Measurements from ENCODE around the gene IFNE. TPM values are rescaled to one million over a fixed set of nuclear protein-coding genes. Genes with fewer than 3 reads are reported as not detected.
"Not testable (repeated sequence)": the region's sequence is repeated elsewhere in the genome, so short reads cannot be mapped to it uniquely, and the experiment has no call there.

The IFNE gene
- total RNA-seq, 6 experiments from 2014 or later = 0.74 to 2.3 (median 0.93) TPM

- no peaks in the 10 kb centered on the region for H3K27me3 Mint-ChIP-seq (ENCODE audit: insufficient read depth)
- no peaks in the 10 kb centered on the region for H3K36me3 Mint-ChIP-seq (ENCODE audit: low read depth)
- TF ChIP-seq CTCF (IDR thresholded peaks at IDR 0.05) = no peak
- DNase-seq = no peak
- peaks cover 15% of the 10 kb centered on the region for H3K4me1 Mint-ChIP-seq (ENCODE audit: low read depth)
- no peak within 1 kb of the TSS for H3K27ac Mint-ChIP-seq
- no peak within 1 kb of the TSS for H3K4me3 Mint-ChIP-seq
- no peaks in the 10 kb centered on the region for H3K9me3 Mint-ChIP-seq
Observed at GRCh38 chr9:21440139-21440538, 42.0 kb downstream of the IFNE start, which contains the start of gene IFNA1. IFNA1 (plus strand) TSS chr9:21440439; CDS start chr9:21440508, 69 bp downstream.

GRCh38 chr9:21435015-21435383, 47.1 kb downstream of the IFNE start:
- not testable (repeated sequence) for H3K27ac Mint-ChIP-seq; DNase-seq; H3K4me1 Mint-ChIP-seq (ENCODE audit: low read depth); H3K27me3 Mint-ChIP-seq (ENCODE audit: insufficient read depth); H3K4me3 Mint-ChIP-seq; H3K36me3 Mint-ChIP-seq (ENCODE audit: low read depth); H3K9me3 Mint-ChIP-seq

- peaks cover 6% of the 10 kb centered on the region for H3K4me1 Mint-ChIP-seq (ENCODE audit: low read depth)
- TF ChIP-seq CTCF (IDR thresholded peaks at IDR 0.05) = peak; percentile 85
- H3K36me3 Mint-ChIP-seq (ENCODE audit: low read depth) = no peaks in the 10 kb centered on the region
- DNase-seq = peak; percentile 70
- H3K27ac Mint-ChIP-seq = no peak overlapping the region
- H3K9me3 Mint-ChIP-seq = no peaks in the 10 kb centered on the region
- H3K27me3 Mint-ChIP-seq (ENCODE audit: insufficient read depth) = peaks cover 7% of the 10 kb centered on the region; the same call in 1 of the 2 replicates
- H3K4me3 Mint-ChIP-seq = no peak overlapping the region
Observed at GRCh38 chr9:21434202-21435014, 47.7 kb downstream of the IFNE start.

GRCh38 chr9:21432672-21433425, 49.3 kb downstream of the IFNE start:
- Mint-ChIP-seq H3K27me3 (ENCODE audit: insufficient read depth) (peaks cover 10% of the 10 kb centered on the region), H3K4me1 (ENCODE audit: low read depth) (peaks cover 6% of the 10 kb centered on the region), H3K36me3 (ENCODE audit: low read depth) (no peaks in the 10 kb centered on the region), H3K9me3 (no peaks in the 10 kb centered on the region), H3K4me3 (no peak overlapping the region), H3K27ac (no peak overlapping the region)
- no peak for DNase-seq
- no peak for TF ChIP-seq CTCF (IDR thresholded peaks at IDR 0.05)

Small RNAs within 50 kb of the gene (microRNA-seq; reads per million reads assigned to microRNA genes)
- gene MIR31 = 30,221 reads per million, percentile 97 among the genes with 10 or more reads in this experiment

Other genes starting within 250 kb of the IFNE start
- not detected for gene IFNA14, start 242.3 kb downstream of the IFNE start, total RNA-seq (2021; fragmentation: NEBNext Ultra II Directional; extraction: Animal tissue kit (Norgen Biotek cat#: 25700))
- not detected for gene IFNA5, start 177.0 kb downstream of the IFNE start, total RNA-seq (2021; fragmentation: NEBNext Ultra II Directional; extraction: Animal tissue kit (Norgen Biotek cat#: 25700))
- 10 to 100 TPM; 25.7 to 32.2 (median 29.9) TPM for gene KLHL9, start 146.9 kb downstream of the IFNE start, total RNA-seq (2021; fragmentation: NEBNext Ultra II Directional; extraction: Animal tissue kit (Norgen Biotek cat#: 25700))
- gene IFNA6, start 131.4 kb downstream of the IFNE start, total RNA-seq (2021; fragmentation: NEBNext Ultra II Directional; extraction: Animal tissue kit (Norgen Biotek cat#: 25700)) = not detected
- not detected for gene IFNA13, start 114.3 kb downstream of the IFNE start, total RNA-seq (2021; fragmentation: NEBNext Ultra II Directional; extraction: Animal tissue kit (Norgen Biotek cat#: 25700))
- gene IFNA2, start 96.9 kb downstream of the IFNE start, total RNA-seq (2021; fragmentation: NEBNext Ultra II Directional; extraction: Animal tissue kit (Norgen Biotek cat#: 25700)) = not detected
- not detected for gene IFNA8, start 73.2 kb downstream of the IFNE start, total RNA-seq (2021; fragmentation: NEBNext Ultra II Directional; extraction: Animal tissue kit (Norgen Biotek cat#: 25700))
- gene IFNA1, start 41.9 kb downstream of the IFNE start, total RNA-seq (2021; fragmentation: NEBNext Ultra II Directional; extraction: Animal tissue kit (Norgen Biotek cat#: 25700)) = not detected

Measured in HFFc6 (cell line).